ENCODE data around the gene MMP8.

DNA sequence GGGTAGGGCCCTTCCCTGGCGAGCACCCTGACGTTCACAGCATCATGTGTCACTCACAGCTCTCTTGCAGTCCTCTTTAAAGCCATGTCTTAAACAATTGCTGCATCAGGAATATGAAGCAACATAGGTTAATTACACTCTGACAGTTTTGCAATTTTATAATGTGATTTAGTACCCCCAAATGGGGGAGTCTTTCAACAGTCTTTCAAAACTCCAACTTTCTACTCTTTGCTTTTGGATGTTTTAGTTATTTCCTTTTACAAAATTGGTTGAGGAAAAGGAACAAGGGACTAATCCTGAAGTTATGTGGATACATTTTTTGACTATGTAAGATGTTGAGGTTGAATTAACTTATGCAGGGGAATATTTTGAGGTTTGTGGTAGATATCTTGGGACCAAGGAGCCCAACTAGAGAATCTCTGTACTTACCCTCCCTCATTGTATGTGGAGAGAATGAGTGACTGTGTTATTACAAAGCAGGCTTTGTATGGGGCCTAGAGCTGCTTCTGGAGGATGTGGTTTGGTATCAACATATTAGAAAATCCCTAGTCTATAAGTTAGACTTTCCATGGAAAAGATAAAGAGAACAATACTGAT lies at the start of gene MMP8:
- TF ChIP-seq EP300 (conservative IDR thresholded peaks at IDR 0.05; ENCODE audit: poor library complexity, severe bottlenecking): no peak
- TF ChIP-seq, protein P1, sequence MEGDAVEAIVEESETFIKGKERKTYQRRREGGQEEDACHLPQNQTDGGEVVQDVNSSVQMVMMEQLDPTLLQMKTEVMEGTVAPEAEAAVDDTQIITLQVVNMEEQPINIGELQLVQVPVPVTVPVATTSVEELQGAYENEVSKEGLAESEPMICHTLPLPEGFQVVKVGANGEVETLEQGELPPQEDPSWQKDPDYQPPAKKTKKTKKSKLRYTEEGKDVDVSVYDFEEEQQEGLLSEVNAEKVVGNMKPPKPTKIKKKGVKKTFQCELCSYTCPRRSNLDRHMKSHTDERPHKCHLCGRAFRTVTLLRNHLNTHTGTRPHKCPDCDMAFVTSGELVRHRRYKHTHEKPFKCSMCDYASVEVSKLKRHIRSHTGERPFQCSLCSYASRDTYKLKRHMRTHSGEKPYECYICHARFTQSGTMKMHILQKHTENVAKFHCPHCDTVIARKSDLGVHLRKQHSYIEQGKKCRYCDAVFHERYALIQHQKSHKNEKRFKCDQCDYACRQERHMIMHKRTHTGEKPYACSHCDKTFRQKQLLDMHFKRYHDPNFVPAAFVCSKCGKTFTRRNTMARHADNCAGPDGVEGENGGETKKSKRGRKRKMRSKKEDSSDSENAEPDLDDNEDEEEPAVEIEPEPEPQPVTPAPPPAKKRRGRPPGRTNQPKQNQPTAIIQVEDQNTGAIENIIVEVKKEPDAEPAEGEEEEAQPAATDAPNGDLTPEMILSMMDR (IDR thresholded peaks at IDR 0.05; ENCODE audit: poor library complexity, severe bottlenecking): no peak
- TF ChIP-seq REST (IDR thresholded peaks at IDR 0.05; ENCODE audit: borderline replicate concordance): no peak
- no peak for TF ChIP-seq POLR2AphosphoS5 (IDR thresholded peaks at IDR 0.05)
- TF ChIP-seq MXI1 (conservative IDR thresholded peaks at IDR 0.05; ENCODE audit: poor library complexity, severe bottlenecking): no peak
- TF ChIP-seq EZH2 (IDR thresholded peaks at IDR 0.05; ENCODE audit: borderline replicate concordance, insufficient read depth, low read length, poor library complexity, severe bottlenecking): no peak
- no peak for TF ChIP-seq TAF1 (IDR thresholded peaks at IDR 0.05; ENCODE audit: low read depth)
- no peak for TF ChIP-seq RAD21 (conservative IDR thresholded peaks at IDR 0.05)
- TF ChIP-seq SMC3 (conservative IDR thresholded peaks at IDR 0.05; ENCODE audit: poor library complexity): no peak
